ENCODE data around the gene BRD8. TPM values are rescaled to one million over a fixed set of nuclear protein-coding genes. Genes with fewer than 3 reads are reported as not detected.

Gene BRD8
- total RNA-seq, 1 experiment from 2014 or later, result 104 TPM

DNA sequence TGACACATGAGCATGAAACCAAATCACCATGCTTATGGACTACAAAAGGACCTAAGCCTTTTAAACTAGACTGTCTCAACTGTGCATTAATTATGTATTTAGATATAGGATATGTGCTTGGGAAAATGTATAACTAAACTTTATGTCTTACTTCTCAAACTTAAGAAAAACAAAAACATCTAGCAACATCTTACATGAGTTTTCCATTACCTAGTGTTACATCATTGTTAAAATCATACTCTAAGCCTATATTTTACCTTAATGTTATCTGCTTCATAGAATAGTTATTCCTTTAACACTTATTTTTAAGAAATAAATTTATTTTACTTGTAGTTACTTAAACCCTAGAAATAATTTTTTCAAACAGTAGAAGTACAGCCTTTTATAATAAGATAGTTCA lies 63.2 kb downstream of the BRD8 start:
- DNase-seq, result no peak
- no peaks in the 10 kb centered on the region for H3K4me1 ChIP-seq
- Mint-ChIP-seq H3K27me3 (ENCODE audit: insufficient read depth, unreplicated experiment) (no peaks in the 10 kb centered on the region), H3K4me1 (ENCODE audit: low read depth, unreplicated experiment) (no peaks in the 10 kb centered on the region), H3K9me3 (ENCODE audit: unreplicated experiment) (no peaks in the 10 kb centered on the region), H3K4me3 (ENCODE audit: unreplicated experiment) (no peak overlapping the region), H3K27ac (ENCODE audit: unreplicated experiment) (no peak overlapping the region), H3K36me3 (ENCODE audit: insufficient read depth, unreplicated experiment) (no peaks in the 10 kb centered on the region)
- H3K36me3 ChIP-seq (ENCODE audit: control insufficient read depth, insufficient read depth, low read length), result no peaks in the 10 kb centered on the region
- intact Hi-C loops (cut with micrococcal nuclease; ENCODE audit: unreplicated experiment), result no loop called here
- CTCF ChIA-PET, result no interaction called here
- POLR2A ChIA-PET, result interaction anchor here (0.7 kb wide), 1 partner anchor 14 kb away, joined by 6 read pairs; no protein-coding TSS in a partner anchor
- no peak overlapping the region for H3K4me3 ChIP-seq (ENCODE audit: low read depth, low read length)
- BruUV-seq (replicated peaks), result no TSS peak
- no peak for TF ChIP-seq CTCF (IDR thresholded peaks at IDR 0.05; ENCODE audit: insufficient read depth in 1 of 2, low read depth in 1 of 2, low read length in 1 of 2, severe bottlenecking in 1 of 2, unreplicated experiment in 1 of 2)
- H3K27me3 ChIP-seq (replicated peaks; ENCODE audit: control insufficient read depth, insufficient read depth, low read length), result no peaks in the 10 kb centered on the region
- no peaks in the 10 kb centered on the region for H3K9me3 ChIP-seq

- Mint-ChIP-seq H3K4me1 (ENCODE audit: low read depth, unreplicated experiment) (peaks cover 13% of the 10 kb centered on the region), H3K9me3 (ENCODE audit: unreplicated experiment) (no peaks in the 10 kb centered on the region), H3K36me3 (ENCODE audit: insufficient read depth, unreplicated experiment) (no peaks in the 10 kb centered on the region), H3K27ac (ENCODE audit: unreplicated experiment) (no peak overlapping the region), H3K4me3 (ENCODE audit: unreplicated experiment) (no peak overlapping the region), H3K27me3 (ENCODE audit: insufficient read depth, unreplicated experiment) (no peaks in the 10 kb centered on the region)
- POLR2A ChIA-PET, result interaction anchor here (0.8 kb wide), 1 partner anchor 15 kb away, joined by 4 read pairs; no protein-coding TSS in a partner anchor
- Histone ChIP-seq H3K4me3 (ENCODE audit: low read depth, low read length) (no peak overlapping the region), H3K36me3 (ENCODE audit: control insufficient read depth, insufficient read depth, low read length) (no peaks in the 10 kb centered on the region), H3K9me3 (no peaks in the 10 kb centered on the region), H3K4me1 (peaks cover 6% of the 10 kb centered on the region; the same call in 1 of the 2 replicates), H3K27me3 (replicated peaks; ENCODE audit: control insufficient read depth, insufficient read depth, low read length) (no peaks in the 10 kb centered on the region)
- BruUV-seq (replicated peaks), result no TSS peak
- DNase-seq, result no peak
- no peak for TF ChIP-seq CTCF (IDR thresholded peaks at IDR 0.05; ENCODE audit: insufficient read depth in 1 of 2, low read depth in 1 of 2, low read length in 1 of 2, severe bottlenecking in 1 of 2, unreplicated experiment in 1 of 2)
- intact Hi-C loops (cut with micrococcal nuclease; ENCODE audit: unreplicated experiment), result no loop called here
- CTCF ChIA-PET, result no interaction called here
Measured at GRCh38 chr5:138111937-138112336, 66.5 kb downstream of the BRD8 start.

DNA sequence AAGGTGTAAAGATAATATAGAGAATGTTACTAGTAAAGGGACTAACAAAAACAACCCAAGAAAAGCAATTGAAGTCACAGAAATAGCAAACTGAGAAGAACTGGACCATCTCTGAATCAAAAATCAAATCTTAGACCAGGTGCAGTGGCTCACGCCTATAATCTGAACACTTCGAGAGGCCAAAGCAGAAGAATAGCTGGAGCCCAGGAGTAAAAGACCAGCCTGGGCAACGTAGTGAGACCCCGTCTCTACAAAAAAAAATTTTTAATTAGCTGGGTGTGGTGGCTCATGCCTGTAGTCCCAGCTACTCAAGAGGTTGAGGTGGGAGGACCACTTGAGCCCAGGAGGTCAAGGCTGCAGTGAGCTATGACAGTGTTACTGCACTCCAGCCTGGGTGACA lies 67.2 kb downstream of the BRD8 start:
- BruUV-seq (replicated peaks), result no TSS peak
- H3K27me3 Mint-ChIP-seq (ENCODE audit: insufficient read depth, unreplicated experiment), result no peaks in the 10 kb centered on the region
- Histone ChIP-seq H3K27me3 (replicated peaks; ENCODE audit: control insufficient read depth, insufficient read depth, low read length) (no peaks in the 10 kb centered on the region), H3K4me3 (ENCODE audit: low read depth, low read length) (no peak overlapping the region), H3K4me1 (peaks cover 6% of the 10 kb centered on the region; the same call in 1 of the 2 replicates), H3K36me3 (ENCODE audit: control insufficient read depth, insufficient read depth, low read length) (no peaks in the 10 kb centered on the region), H3K9me3 (no peaks in the 10 kb centered on the region)
- peaks cover 13% of the 10 kb centered on the region for H3K4me1 Mint-ChIP-seq (ENCODE audit: low read depth, unreplicated experiment)
- no peak for TF ChIP-seq CTCF (IDR thresholded peaks at IDR 0.05; ENCODE audit: insufficient read depth in 1 of 2, low read depth in 1 of 2, low read length in 1 of 2, severe bottlenecking in 1 of 2, unreplicated experiment in 1 of 2)
- POLR2A ChIA-PET, result no interaction called here
- no peak for DNase-seq
- CTCF ChIA-PET, result no interaction called here
- no peak overlapping the region for H3K4me3 Mint-ChIP-seq (ENCODE audit: unreplicated experiment)
- no peaks in the 10 kb centered on the region for H3K36me3 Mint-ChIP-seq (ENCODE audit: insufficient read depth, unreplicated experiment)
- intact Hi-C loops (cut with micrococcal nuclease; ENCODE audit: unreplicated experiment), result no loop called here
- no peaks in the 10 kb centered on the region for H3K9me3 Mint-ChIP-seq (ENCODE audit: unreplicated experiment)
- H3K27ac Mint-ChIP-seq (ENCODE audit: unreplicated experiment), result no peak overlapping the region
